Neural cell (in vitro differentiated cells): Measurements from ENCODE around the gene CASKIN1. TPM values are rescaled to one million over a fixed set of nuclear protein-coding genes. Genes with fewer than 3 reads are reported as not detected.
"Not testable (repeated sequence)": the region's sequence is repeated elsewhere in the genome, so short reads cannot be mapped to it uniquely, and the experiment has no call there.

ENCODE experiments used
- H2AFZ ChIP-seq: fragments of 200-600, 300-800 bp; sonication (generic), shearing (Covaris generic); 2 replicates; pipeline ENCODE4 v1.6.0; 2014; ENCODE audit warnings: low read depth, mild to moderate bottlenecking, antibody characterized with exemption, low read length, moderate library complexity
- H3F3A ChIP-seq: fragments of 200-600 bp; shearing (Covaris generic); 2 replicates; pipeline ENCODE4 v1.6.1; 2016; ENCODE audit warnings: mild to moderate bottlenecking, moderate library complexity, mixed read lengths, antibody characterized with exemption, low read length; ENCODE audit not compliant: insufficient read depth, poor library complexity, severe bottlenecking
- H3K27ac ChIP-seq: fragments of 200-600, 300-800 bp; sonication (generic), shearing (Covaris generic); 2 replicates; pipeline ENCODE4 v1.5.1; 2014; ENCODE audit warnings: mild to moderate bottlenecking, low read length, moderate library complexity
- H3K27me3 ChIP-seq: fragments of 300-800, 200-600 bp; sonication (generic), shearing (Covaris generic); 2 replicates; pipeline ENCODE4 v1.6.0; 2014; ENCODE audit warnings: mild to moderate bottlenecking, low read depth, low read length, moderate library complexity; ENCODE audit not compliant: insufficient read depth
- H3K36me3 ChIP-seq: fragments of 300-800, 200-600 bp; sonication (generic), shearing (Covaris generic); 2 replicates; pipeline ENCODE4 v1.5.1; 2014; ENCODE audit warnings: mild to moderate bottlenecking, antibody characterized with exemption, low read length, moderate library complexity; ENCODE audit not compliant: insufficient read depth
- H3K4me2 ChIP-seq: fragments of 300-800, 200-600 bp; sonication (generic), shearing (Covaris generic); 2 replicates; pipeline ENCODE4 v1.6.0; 2014; ENCODE audit warnings: mild to moderate bottlenecking, low read length
- H3K4me3 ChIP-seq: fragments of 300-800, 200-600 bp; sonication (generic), shearing (Covaris generic); 2 replicates; pipeline ENCODE4 v1.5.1; 2014; ENCODE audit warnings: mild to moderate bottlenecking, low read length, moderate library complexity
- H3K79me2 ChIP-seq: fragments of 200-600 bp; shearing (Covaris generic); replicated peaks from 2 replicates; pipeline ENCODE4 v1.6.0; 2014; ENCODE audit warnings: mild to moderate bottlenecking, low read length, moderate library complexity; ENCODE audit not compliant: insufficient read depth
- H3K9ac ChIP-seq: fragments of 300-800, 200-600 bp; sonication (generic), shearing (Covaris generic); 2 replicates; pipeline ENCODE4 v1.6.1; 2016; ENCODE audit warnings: mild to moderate bottlenecking, low read length, mixed read lengths
- H3K9me2 ChIP-seq: fragments of 200-600 bp; shearing (Covaris generic); 2 replicates; pipeline ENCODE4 v1.6.1; 2016; ENCODE audit warnings: mild to moderate bottlenecking, low read length, mixed read lengths; ENCODE audit not compliant: insufficient read depth
- H3K9me3 ChIP-seq: fragments of 200-600, 300-800 bp; sonication (generic), shearing (Covaris generic); 2 replicates; pipeline ENCODE4 v1.6.1; 2016; ENCODE audit warnings: mild to moderate bottlenecking, mixed run types, low read length, moderate library complexity, mixed read lengths
- H4K20me1 ChIP-seq: fragments of 200-600 bp; shearing (Covaris generic); 2 replicates; pipeline ENCODE4 v1.6.1; 2016; ENCODE audit warnings: mild to moderate bottlenecking, mixed run types; ENCODE audit not compliant: insufficient read depth
- polyA plus RNA-seq: library from polyadenylated mRNA; depleted of rRNA; stranded (reverse); fragments of >200 nt; gene quantifications from 2 replicates; pipeline ENCODE4 v1.2.3, GENCODE V29; 2014
- small RNA-seq, 3 experiments: library from RNA; depleted of rRNA; stranded (forward); fragments of <200 nt; gene quantifications; one replicate each; pipeline ENCODE3, GENCODE V24; 2012

Gene CASKIN1
- polyA plus RNA-seq, 1 donor from 2014 or later, result 10.3 TPM

DNA sequence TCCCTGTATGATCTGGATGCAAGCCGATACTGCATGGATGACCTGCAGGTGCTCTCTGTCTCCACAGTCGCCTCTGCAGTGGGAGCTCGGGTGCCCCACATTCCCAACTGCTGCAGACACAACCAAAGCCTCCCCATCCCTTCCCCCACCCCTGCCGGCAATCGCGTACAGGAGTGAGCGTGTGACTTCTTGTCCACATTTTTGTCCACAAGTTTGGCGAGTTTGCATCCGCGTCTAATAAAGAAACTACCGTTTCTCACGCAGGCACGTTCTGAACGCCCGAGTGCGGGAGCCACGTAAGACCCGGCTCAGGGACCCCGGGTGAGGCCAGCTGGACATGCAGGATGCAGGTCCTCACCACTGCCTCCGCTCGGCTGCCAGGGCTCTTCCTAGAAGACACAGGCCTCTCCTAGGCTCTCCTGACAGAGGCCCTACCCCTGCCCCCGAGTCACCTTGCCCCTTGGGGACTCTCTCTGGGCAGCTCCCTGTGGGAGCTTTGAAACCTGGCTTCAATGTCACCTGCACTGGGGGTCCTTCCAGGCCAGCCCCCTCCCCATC lies 66.4 kb downstream of the CASKIN1 start:
- H3K27ac ChIP-seq, H2AFZ ChIP-seq, H3K4me2 ChIP-seq, H3K9ac ChIP-seq, H3K9me3 ChIP-seq, H3K36me3 ChIP-seq, H3F3A ChIP-seq, H3K9me2 ChIP-seq, H3K27me3 ChIP-seq, H3K4me3 ChIP-seq, H4K20me1 ChIP-seq, H3K79me2 ChIP-seq: not testable (repeated sequence)

DNA sequence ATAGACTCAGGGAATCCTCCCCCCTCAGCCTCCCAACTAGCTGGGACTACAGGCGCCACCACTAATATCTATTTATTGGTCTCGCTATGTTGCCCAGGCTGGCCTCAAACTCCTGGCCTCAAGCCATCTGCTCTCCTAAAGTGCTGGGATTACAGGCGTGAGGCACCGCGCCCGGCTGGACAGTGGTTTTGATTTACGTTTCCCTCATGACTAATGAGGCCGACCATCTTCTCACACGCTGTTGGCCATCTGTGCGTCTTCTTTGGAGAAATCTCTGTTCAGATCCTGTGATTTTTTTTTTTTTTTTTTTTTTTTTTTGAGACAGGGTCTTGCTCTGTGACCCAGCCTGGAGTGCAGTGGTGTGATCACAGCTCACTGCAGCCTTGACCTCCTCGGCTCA lies 67.2 kb downstream of the CASKIN1 start:
- H3K27ac ChIP-seq, H3K9ac ChIP-seq, H3K79me2 ChIP-seq, H3K36me3 ChIP-seq, H4K20me1 ChIP-seq, H3K4me3 ChIP-seq, H3F3A ChIP-seq, H2AFZ ChIP-seq, H3K27me3 ChIP-seq, H3K4me2 ChIP-seq, H3K9me3 ChIP-seq, H3K9me2 ChIP-seq: not testable (repeated sequence)

DNA sequence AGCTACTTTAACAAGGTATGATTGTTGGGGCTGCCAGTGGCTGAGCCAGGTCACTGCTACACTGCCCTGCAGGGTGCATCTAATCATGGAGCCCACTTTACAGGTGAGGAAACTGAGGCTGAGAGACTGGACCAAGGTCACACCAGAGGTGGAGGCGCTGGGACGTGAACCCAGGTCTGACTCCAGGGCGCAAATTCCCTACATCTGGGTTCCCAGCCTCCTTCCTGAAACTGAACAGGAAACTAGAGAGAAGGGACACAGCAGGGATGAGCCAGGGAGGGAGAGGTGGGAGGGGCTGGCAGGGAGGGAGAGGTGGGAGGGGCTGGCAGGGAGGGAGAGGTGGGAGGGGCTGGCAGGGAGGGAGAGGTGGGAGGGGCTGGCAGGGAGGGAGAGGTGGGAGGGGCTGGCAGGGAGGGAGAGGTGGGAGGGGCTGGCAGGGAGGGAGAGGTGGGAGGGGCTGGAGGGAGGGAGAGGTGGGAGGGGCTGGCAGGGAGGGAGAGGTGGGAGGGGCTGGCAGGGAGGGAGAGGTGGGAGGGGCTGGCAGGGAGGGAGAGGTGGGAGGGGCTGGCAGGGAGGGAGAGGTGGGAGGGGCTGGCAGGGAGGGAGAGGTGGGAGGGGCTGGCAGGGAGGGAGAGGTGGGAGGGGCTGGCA lies 68.7 kb downstream of the CASKIN1 start:
- not testable (repeated sequence) for H2AFZ ChIP-seq, H3K4me3 ChIP-seq, H3K9ac ChIP-seq, H3K9me3 ChIP-seq, H3K9me2 ChIP-seq, H3K36me3 ChIP-seq, H3K27me3 ChIP-seq, H4K20me1 ChIP-seq, H3K27ac ChIP-seq, H3K79me2 ChIP-seq, H3K4me2 ChIP-seq, H3F3A ChIP-seq

Small RNA genes lying within 50 kb of the gene (small RNA-seq; reads per million reads assigned to genes)
- 0 reads per million in 3 experiments for gene MIR3180-5
- gene MIR4516, result 0 reads per million in 3 experiments
- gene RF00019, result 0 to 1.2 (median 0) reads per million in 3 experiments
- 0 reads per million in 3 experiments for gene SNORD60

Other genes starting within 250 kb of the CASKIN1 start
- not detected in 2 replicates for gene RPL3L, start 241.9 kb downstream of the CASKIN1 start, polyA plus RNA-seq
- gene NDUFB10, start 237.1 kb downstream of the CASKIN1 start, polyA plus RNA-seq, result 215 and 217 TPM in 2 replicates
- 1,295 and 1,393 TPM in 2 replicates for gene RPS2, start 231.8 kb downstream of the CASKIN1 start, polyA plus RNA-seq
- not detected in 2 replicates for gene RNF151, start 229.7 kb downstream of the CASKIN1 start, polyA plus RNA-seq
- gene TBL3, start 224.6 kb downstream of the CASKIN1 start, polyA plus RNA-seq, result 20.5 and 21.4 TPM in 2 replicates
- 8.5 and 11.7 TPM in 2 replicates for gene NOXO1, start 215.1 kb downstream of the CASKIN1 start, polyA plus RNA-seq
- gene GFER, start 212.4 kb downstream of the CASKIN1 start, polyA plus RNA-seq, result 37.8 and 42.3 TPM in 2 replicates
- gene SYNGR3, start 206.6 kb downstream of the CASKIN1 start, polyA plus RNA-seq, result 61.0 and 71.9 TPM in 2 replicates
- gene ZNF598, start 186.8 kb downstream of the CASKIN1 start, polyA plus RNA-seq, result 18.2 and 22.1 TPM in 2 replicates
- not detected in 2 replicates for gene NPW, start 176.8 kb downstream of the CASKIN1 start, polyA plus RNA-seq
- gene NHERF2, start 169.7 kb downstream of the CASKIN1 start, polyA plus RNA-seq, result 3.4 and 4.1 TPM in 2 replicates
- gene NTHL1, start 148.8 kb downstream of the CASKIN1 start, polyA plus RNA-seq, result 43.1 and 56.9 TPM in 2 replicates
- 69.2 and 92.8 TPM in 2 replicates for gene TSC2, start 148.6 kb downstream of the CASKIN1 start, polyA plus RNA-seq
- gene PKD1, start 60.7 kb downstream of the CASKIN1 start, polyA plus RNA-seq, result 176 and 232 TPM in 2 replicates
- gene RAB26, start 48.0 kb downstream of the CASKIN1 start, polyA plus RNA-seq, result 2.7 and 4.9 TPM in 2 replicates
- gene TRAF7, start 40.8 kb downstream of the CASKIN1 start, polyA plus RNA-seq, result 30.9 and 42.5 TPM in 2 replicates
- gene MLST8, start 8.8 kb upstream of the CASKIN1 start, polyA plus RNA-seq, result 13.5 and 34.2 TPM in 2 replicates
- gene BRICD5, start 14.3 kb upstream of the CASKIN1 start, polyA plus RNA-seq, result 39.2 and 43.6 TPM in 2 replicates
- gene PGP, start 18.2 kb upstream of the CASKIN1 start, polyA plus RNA-seq, result 42.2 and 44.1 TPM in 2 replicates
- 64.9 and 81.6 TPM in 2 replicates for gene E4F1, start 27.0 kb upstream of the CASKIN1 start, polyA plus RNA-seq
- 10.2 and 10.9 TPM in 2 replicates for gene DNASE1L2, start 39.8 kb upstream of the CASKIN1 start, polyA plus RNA-seq
- gene ECI1, start 55.0 kb upstream of the CASKIN1 start, polyA plus RNA-seq, result 33.1 and 35.3 TPM in 2 replicates
- 180 and 195 TPM in 2 replicates for gene RNPS1, start 71.5 kb upstream of the CASKIN1 start, polyA plus RNA-seq
- 30.7 and 34.1 TPM in 2 replicates for gene ABCA3, start 144.1 kb upstream of the CASKIN1 start, polyA plus RNA-seq
- gene CCNF, start 232.8 kb upstream of the CASKIN1 start, polyA plus RNA-seq, result 5.2 and 5.7 TPM in 2 replicates